HG03521 (cell line): ENCODE results near the gene BHLHE41.

Experiments
- ATAC-seq: cut with Tn5 transposase; IDR thresholded peaks from one replicate; pipeline ENCODE4 v1.9.1; 2021; ENCODE audit warnings: mild to moderate bottlenecking, moderate library complexity; ENCODE audit not compliant: unreplicated experiment

BHLHE41 gene

GRCh38 chr12:26086936-26087335, 37.9 kb downstream of the BHLHE41 start:
- ATAC-seq: no peak

- no peak for ATAC-seq
Measured at GRCh38 chr12:26080911-26081310, 43.9 kb downstream of the BHLHE41 start.

- ATAC-seq: no peak
Measured at GRCh38 chr12:26077915-26078702, 46.7 kb downstream of the BHLHE41 start.
